Uterus (tissue), 4 donors: ENCODE results near the gene ATN1. TPM values are rescaled to one million over a fixed set of nuclear protein-coding genes. Genes with fewer than 3 reads are reported as not detected.
"Not testable (repeated sequence)": the region's sequence is repeated elsewhere in the genome, so short reads cannot be mapped to it uniquely, and the experiment has no call there.

Experiments used
- DNase-seq, 2 donors: peaks; one replicate each; pipeline ENCODE4 v3.0.0-alpha.2; 2019 to 2020
- H3K27ac ChIP-seq, 2 donors: fragments of 200-600 bp; sonication (generic); 1 replicate in 1 of 2; 2 replicates in 1 of 2; pipeline ENCODE4 v1.5.1; 2016 to 2018
- H3K27me3 ChIP-seq, 2 donors: fragments of 200-600 bp; sonication (generic); one replicate each; pipeline ENCODE4 v1.5.1; 2018 to 2019; ENCODE audit warnings: control low read depth in 1 of 2
- H3K36me3 ChIP-seq, 2 donors: fragments of 200-600 bp; sonication (generic); one replicate each; pipeline ENCODE4 v1.5.1; 2019; ENCODE audit warnings: control low read depth in 1 of 2
- H3K4me1 ChIP-seq, 2 donors: fragments of 200-600 bp; sonication (generic); one replicate each; pipeline ENCODE4 v1.5.1; 2018 to 2019; ENCODE audit warnings: control low read depth in 1 of 2
- H3K4me3 ChIP-seq, 2 donors: fragments of 200-600 bp; sonication (generic); 1 replicate in 1 of 2; 2 replicates in 1 of 2; pipeline ENCODE4 v1.5.1; 2018 to 2019; ENCODE audit warnings: mild to moderate bottlenecking in 1 of 2
- H3K9me3 ChIP-seq, 2 donors: fragments of 200-600 bp; sonication (generic); one replicate each; pipeline ENCODE4 v1.5.1; 2019; ENCODE audit warnings: control low read depth in 1 of 2
- POLR2A ChIP-seq, 2 donors: fragments of 450-650 bp; IDR thresholded peaks; one replicate each; pipeline ENCODE4 v1.6.1; 2016; ENCODE audit warnings: antibody characterized with exemption in 2 of 2, mild to moderate bottlenecking in 1 of 2, moderate library complexity in 1 of 2
- intact Hi-C: fragments of 100-400 bp; cut with DNase I; formaldehyde crosslinking; loops from one replicate; pipeline ENCODE4 v1.15.1; 2023; ENCODE audit warnings: low total_unique reads
- total RNA-seq, 4 donors: library from RNA; depleted of rRNA in 3 of 4; stranded (reverse); fragments of >200 nt in 3 of 4; gene quantifications; one replicate each; pipeline versions ENCODE4 v1.1.0 to v1.2.4, GENCODE V29; 2014 to 2023
- TF ChIP-seq, protein P1 (sequence below), 4 experiments: fragments of 200-600 bp in 2 of 4; fragments of 450-650 bp in 2 of 4; sonication (generic) in 2 of 4; IDR thresholded peaks; one replicate each; pipeline ENCODE4 v1.5.1; 2016 to 2019; ENCODE audit warnings: antibody characterized with exemption in 4 of 4, mild to moderate bottlenecking in 2 of 4, moderate library complexity in 1 of 4
- donor health status: DM: yes; HTN: yes; CAD: no.

The ATN1 gene
- total RNA-seq, 4 donors from 2014 or later: 10.8 to 283 (median 28.7) TPM

DNA sequence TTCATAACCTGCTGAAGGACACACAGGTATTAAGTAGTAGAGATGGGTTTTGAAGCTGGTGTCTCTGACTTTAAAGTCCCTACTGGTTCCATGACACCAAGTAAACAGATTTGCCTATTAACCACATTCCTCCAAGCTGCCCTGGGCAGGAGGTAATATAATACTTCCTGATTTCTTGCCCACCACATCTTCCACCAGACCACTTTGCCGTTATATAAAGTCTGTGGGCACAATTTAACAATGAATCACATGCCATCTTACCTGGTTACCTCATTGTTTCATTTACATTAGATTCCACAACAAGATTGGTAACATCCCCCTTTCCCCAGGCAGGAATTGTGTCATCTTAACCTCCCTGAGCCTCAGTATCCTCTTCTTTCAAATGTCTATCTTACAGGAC is 24.0 kb upstream of the ATN1 start:
- TF ChIP-seq, protein P1, sequence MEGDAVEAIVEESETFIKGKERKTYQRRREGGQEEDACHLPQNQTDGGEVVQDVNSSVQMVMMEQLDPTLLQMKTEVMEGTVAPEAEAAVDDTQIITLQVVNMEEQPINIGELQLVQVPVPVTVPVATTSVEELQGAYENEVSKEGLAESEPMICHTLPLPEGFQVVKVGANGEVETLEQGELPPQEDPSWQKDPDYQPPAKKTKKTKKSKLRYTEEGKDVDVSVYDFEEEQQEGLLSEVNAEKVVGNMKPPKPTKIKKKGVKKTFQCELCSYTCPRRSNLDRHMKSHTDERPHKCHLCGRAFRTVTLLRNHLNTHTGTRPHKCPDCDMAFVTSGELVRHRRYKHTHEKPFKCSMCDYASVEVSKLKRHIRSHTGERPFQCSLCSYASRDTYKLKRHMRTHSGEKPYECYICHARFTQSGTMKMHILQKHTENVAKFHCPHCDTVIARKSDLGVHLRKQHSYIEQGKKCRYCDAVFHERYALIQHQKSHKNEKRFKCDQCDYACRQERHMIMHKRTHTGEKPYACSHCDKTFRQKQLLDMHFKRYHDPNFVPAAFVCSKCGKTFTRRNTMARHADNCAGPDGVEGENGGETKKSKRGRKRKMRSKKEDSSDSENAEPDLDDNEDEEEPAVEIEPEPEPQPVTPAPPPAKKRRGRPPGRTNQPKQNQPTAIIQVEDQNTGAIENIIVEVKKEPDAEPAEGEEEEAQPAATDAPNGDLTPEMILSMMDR (IDR thresholded peaks at IDR 0.05): no peak
- TF ChIP-seq POLR2A (IDR thresholded peaks at IDR 0.05): no peak
- Histone ChIP-seq H3K36me3 (no peaks in the 10 kb centered on the region), H3K27ac (peak overlapping the region in 1 of 2 donors; percentile 84), H3K4me1 (peaks cover 0 to 4% of the 10 kb centered on the region in 2 donors), H3K4me3 (no peak overlapping the region), H3K9me3 (no peaks in the 10 kb centered on the region), H3K27me3 (no peaks in the 10 kb centered on the region)
- no peak for DNase-seq
- intact Hi-C loops: no loop called here

GRCh38 chr12:6904280-6905276 is 23.2 kb upstream of the ATN1 start, which contains the start of gene LRRC23:
TSS of gene LRRC23 (plus strand) at chr12:6904822. CDS start at chr12:6905634, 812 bp downstream.
- peak; percentile 58 to 69 for TF ChIP-seq POLR2A (IDR thresholded peaks at IDR 0.05)
- TF ChIP-seq, protein P1 (IDR thresholded peaks at IDR 0.05): peak in 1 of 4 experiments; percentile 40
- peaks cover 0 to 4% of the 10 kb centered on the region in 2 donors for H3K4me1 ChIP-seq
- intact Hi-C loops: no loop called here
- H3K4me3 ChIP-seq: peak within 1 kb of the TSS; percentile 56 to 81
- no peaks in the 10 kb centered on the region for H3K36me3 ChIP-seq
- no peaks in the 10 kb centered on the region for H3K27me3 ChIP-seq
- H3K27ac ChIP-seq: peak within 1 kb of the TSS; percentile 84 to 88
- DNase-seq: peak; percentile 97 to 99
- H3K9me3 ChIP-seq: no peaks in the 10 kb centered on the region

- no peak for DNase-seq
- intact Hi-C loops: no loop called here
- no peaks in the 10 kb centered on the region for H3K27me3 ChIP-seq
- H3K4me3 ChIP-seq: peak overlapping the region; percentile 56 to 81
- H3K36me3 ChIP-seq: no peaks in the 10 kb centered on the region
- no peaks in the 10 kb centered on the region for H3K9me3 ChIP-seq
- H3K27ac ChIP-seq: peak overlapping the region; percentile 84 to 88
- H3K4me1 ChIP-seq: peaks cover 0 to 4% of the 10 kb centered on the region in 2 donors
- no peak for TF ChIP-seq POLR2A (IDR thresholded peaks at IDR 0.05)
- TF ChIP-seq, protein P1 (IDR thresholded peaks at IDR 0.05): no peak
These were observed 22.2 kb upstream of the ATN1 start for GRCh38 chr12:6905414-6906040.

GRCh38 chr12:6908141-6908540 is 19.6 kb upstream of the ATN1 start:
- H3K4me3 ChIP-seq, H3K9me3 ChIP-seq, DNase-seq, H3K27me3 ChIP-seq, H3K36me3 ChIP-seq, H3K4me1 ChIP-seq, H3K27ac ChIP-seq, intact Hi-C loops: not testable (repeated sequence)

- TF ChIP-seq POLR2A (IDR thresholded peaks at IDR 0.05): no peak
- TF ChIP-seq, protein P1 (IDR thresholded peaks at IDR 0.05): no peak
- no peaks in the 10 kb centered on the region for H3K27me3 ChIP-seq
- H3K4me3 ChIP-seq: no peak overlapping the region
- H3K9me3 ChIP-seq: no peaks in the 10 kb centered on the region
- no peak overlapping the region for H3K27ac ChIP-seq
- intact Hi-C loops: no loop called here
- DNase-seq: no peak
- H3K4me1 ChIP-seq: peaks cover 0 to 4% of the 10 kb centered on the region in 2 donors
- no peaks in the 10 kb centered on the region for H3K36me3 ChIP-seq
These were observed 18.2 kb upstream of the ATN1 start for GRCh38 chr12:6909421-6910145.
